Left ventricle myocardium inferior (tissue), 1 donor: Measurements from ENCODE around the gene ANKS1B. TPM values are rescaled to one million over a fixed set of nuclear protein-coding genes. Genes with fewer than 3 reads are reported as not detected.
"Not testable (repeated sequence)": the region's sequence is repeated elsewhere in the genome, so short reads cannot be mapped to it uniquely, and the experiment has no call there.

Source experiments
- DNase-seq: peaks from one replicate; pipeline ENCODE4 v3.0.0-alpha.2; 2020
- H3K27ac ChIP-seq: fragments of 200-600 bp; replicated peaks from 2 replicates; pipeline ENCODE4 v1.8.0; 2021
- H3K27me3 ChIP-seq: fragments of 200-600 bp; 2 replicates; pipeline ENCODE4 v1.8.0; 2021; ENCODE audit warnings: low read depth
- H3K36me3 ChIP-seq: fragments of 200-600 bp; 2 replicates; pipeline ENCODE4 v1.8.0; 2021
- H3K4me1 ChIP-seq: fragments of 200-600 bp; 2 replicates; pipeline ENCODE4 v1.8.0; 2021
- H3K4me3 ChIP-seq: fragments of 200-600 bp; 2 replicates; pipeline ENCODE4 v1.8.0; 2021; ENCODE audit warnings: mild to moderate bottlenecking, moderate library complexity
- H3K9me3 ChIP-seq: fragments of 200-600 bp; replicated peaks from 2 replicates; pipeline ENCODE4 v1.8.0; 2021
- intact Hi-C: fragments of 100-400 bp; cut with micrococcal nuclease; formaldehyde crosslinking; loops from one replicate; pipeline ENCODE4 v1.11.0; 2022
- total RNA-seq: library from RNA; stranded (reverse); fragmentation: NEBNext Ultra II Directional; extraction: Animal tissue kit (Norgen Biotek cat#: 25700); gene quantifications from one replicate; pipeline ENCODE4 v1.2.1, GENCODE V29; 2021
- TF ChIP-seq, protein P1 (sequence below): fragments of 200-600 bp; IDR thresholded peaks from 2 replicates; pipeline ENCODE4 v1.8.0; 2021; ENCODE audit warnings: antibody characterized with exemption, mild to moderate bottlenecking, borderline replicate concordance
- donor health status: DM: no; HTN: yes; CAD: no; lungs with severe emphysema.

The ANKS1B gene
- total RNA-seq, 1 donor from 2014 or later, result 1.6 TPM

DNA sequence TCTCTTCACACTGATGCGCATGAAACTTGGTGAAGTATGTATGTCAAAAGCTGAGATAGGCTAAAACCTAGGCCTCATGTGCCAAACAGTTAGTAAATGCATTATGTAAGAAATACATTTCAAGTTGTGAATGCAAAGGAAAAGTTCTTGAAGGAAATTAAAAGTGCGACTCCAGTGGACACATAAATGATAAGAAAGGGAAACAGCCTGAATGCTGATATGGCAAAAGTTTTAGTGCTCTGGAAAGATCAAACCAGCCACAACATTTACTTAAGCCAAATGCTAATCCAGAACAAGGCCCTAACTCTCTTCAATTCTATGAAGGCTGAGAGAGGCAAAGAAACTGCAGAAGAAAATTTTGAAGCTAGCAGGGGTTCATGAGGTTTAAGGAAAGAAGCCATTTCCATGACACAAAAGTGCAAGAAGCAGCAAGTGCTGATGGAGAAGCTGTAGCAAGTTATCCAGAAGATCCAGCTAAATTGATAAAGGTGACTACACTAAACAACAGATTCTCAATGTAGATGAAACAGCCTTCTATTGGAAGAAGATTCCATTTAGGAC is 262.9 kb downstream of the ANKS1B start:
- no peak for DNase-seq
- H3K27ac ChIP-seq, result no peak overlapping the region
- H3K27me3 ChIP-seq, result no peaks in the 10 kb centered on the region
- TF ChIP-seq, protein P1, sequence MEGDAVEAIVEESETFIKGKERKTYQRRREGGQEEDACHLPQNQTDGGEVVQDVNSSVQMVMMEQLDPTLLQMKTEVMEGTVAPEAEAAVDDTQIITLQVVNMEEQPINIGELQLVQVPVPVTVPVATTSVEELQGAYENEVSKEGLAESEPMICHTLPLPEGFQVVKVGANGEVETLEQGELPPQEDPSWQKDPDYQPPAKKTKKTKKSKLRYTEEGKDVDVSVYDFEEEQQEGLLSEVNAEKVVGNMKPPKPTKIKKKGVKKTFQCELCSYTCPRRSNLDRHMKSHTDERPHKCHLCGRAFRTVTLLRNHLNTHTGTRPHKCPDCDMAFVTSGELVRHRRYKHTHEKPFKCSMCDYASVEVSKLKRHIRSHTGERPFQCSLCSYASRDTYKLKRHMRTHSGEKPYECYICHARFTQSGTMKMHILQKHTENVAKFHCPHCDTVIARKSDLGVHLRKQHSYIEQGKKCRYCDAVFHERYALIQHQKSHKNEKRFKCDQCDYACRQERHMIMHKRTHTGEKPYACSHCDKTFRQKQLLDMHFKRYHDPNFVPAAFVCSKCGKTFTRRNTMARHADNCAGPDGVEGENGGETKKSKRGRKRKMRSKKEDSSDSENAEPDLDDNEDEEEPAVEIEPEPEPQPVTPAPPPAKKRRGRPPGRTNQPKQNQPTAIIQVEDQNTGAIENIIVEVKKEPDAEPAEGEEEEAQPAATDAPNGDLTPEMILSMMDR, result no peak
- H3K9me3 ChIP-seq, result peaks cover 11% of the 10 kb centered on the region
- H3K36me3 ChIP-seq, result no peaks in the 10 kb centered on the region
- H3K4me3 ChIP-seq, result no peak overlapping the region
- no peaks in the 10 kb centered on the region for H3K4me1 ChIP-seq
- intact Hi-C loops, result no loop called here

DNA sequence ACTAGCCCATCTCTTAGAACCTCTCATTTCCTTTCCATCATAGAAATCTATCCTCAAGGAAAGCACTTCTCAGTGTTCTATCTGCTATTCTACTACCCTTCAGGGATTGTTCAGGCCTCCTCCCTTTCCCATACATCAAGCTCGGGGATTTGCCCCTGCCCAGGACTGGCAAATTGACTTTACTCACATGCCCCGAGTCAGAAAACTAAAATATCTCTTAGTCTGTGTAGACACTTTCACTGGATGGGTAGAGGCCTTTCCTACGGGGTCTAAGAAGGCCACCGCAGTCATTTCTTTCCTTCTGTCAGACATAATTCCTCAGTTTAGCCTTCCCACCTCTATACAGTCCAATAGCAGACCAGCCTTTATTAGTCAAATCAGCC is 264.7 kb downstream of the ANKS1B start:
- H3K36me3 ChIP-seq, H3K27me3 ChIP-seq, H3K4me3 ChIP-seq, H3K4me1 ChIP-seq, DNase-seq, intact Hi-C loops, H3K27ac ChIP-seq, H3K9me3 ChIP-seq: not testable (repeated sequence)

DNA sequence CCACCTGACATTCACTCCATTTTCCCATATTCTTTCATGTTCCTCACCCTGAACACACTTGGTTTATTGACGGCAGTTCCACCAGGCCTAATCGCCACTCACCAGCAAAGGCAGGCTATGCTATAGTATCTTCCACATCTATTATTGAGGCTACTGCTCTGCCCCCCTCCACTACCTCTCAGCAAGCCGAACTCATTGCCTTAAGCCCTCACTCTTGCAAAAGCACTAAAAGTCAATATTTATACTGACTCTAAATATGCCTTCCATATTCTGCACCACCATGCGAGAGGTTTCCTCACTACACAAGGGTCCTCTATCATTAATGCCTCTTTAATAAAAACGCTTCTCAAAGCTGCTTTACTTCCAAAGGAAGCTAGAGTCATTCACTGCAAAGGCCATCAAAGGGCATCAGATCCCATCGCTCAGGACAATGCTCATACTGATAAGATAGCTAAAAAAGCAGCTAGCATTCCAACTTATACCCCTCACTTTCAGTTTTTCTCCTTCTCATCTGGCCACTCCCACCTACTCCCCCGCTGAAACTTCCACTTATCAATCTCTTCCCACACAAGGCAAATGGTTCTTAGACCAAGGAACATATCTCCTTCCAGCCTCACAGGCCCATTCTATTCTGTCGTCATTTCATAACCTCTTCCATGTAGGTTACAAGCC is 265.2 kb downstream of the ANKS1B start:
- H3K4me3 ChIP-seq, intact Hi-C loops, H3K27me3 ChIP-seq, H3K36me3 ChIP-seq, H3K4me1 ChIP-seq, H3K27ac ChIP-seq, DNase-seq: not testable (repeated sequence)
- H3K9me3 ChIP-seq, result peaks cover 15% of the 10 kb centered on the region

DNA sequence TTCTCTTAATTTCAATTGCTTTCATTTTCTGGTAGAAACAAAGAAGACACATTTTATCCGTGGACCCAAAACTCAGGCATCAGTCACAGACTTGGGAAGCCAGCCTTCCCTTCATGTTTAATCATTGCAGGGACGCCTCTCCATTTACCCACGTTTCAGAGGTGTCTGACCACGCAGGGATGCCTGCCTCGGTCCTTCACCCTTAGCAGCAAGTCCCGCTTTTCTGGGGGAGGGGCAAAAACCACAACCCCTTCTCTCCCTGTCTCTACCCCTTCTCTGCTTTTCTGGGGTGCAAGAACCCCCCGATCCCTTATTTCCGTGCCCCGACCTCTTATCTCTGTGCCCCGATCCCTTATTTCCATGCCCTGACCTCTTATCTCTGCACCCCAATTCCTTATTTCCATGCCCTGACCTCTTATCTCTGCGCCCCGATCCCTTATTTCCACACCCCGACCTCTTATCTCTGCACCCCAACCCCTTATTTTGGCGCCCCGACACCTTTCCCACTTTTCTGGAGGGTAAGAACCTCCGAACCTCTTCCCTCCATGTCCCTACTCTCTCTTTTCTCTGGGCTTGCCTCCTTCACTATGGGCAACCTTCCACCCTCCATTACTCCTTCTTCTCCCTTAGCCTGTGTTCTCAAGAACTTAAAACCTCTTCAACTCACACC is 268.8 kb downstream of the ANKS1B start:
- H3K4me1 ChIP-seq, H3K4me3 ChIP-seq, H3K27me3 ChIP-seq, intact Hi-C loops, H3K36me3 ChIP-seq, H3K27ac ChIP-seq, DNase-seq: not testable (repeated sequence)
- peaks cover 35% of the 10 kb centered on the region for H3K9me3 ChIP-seq

DNA sequence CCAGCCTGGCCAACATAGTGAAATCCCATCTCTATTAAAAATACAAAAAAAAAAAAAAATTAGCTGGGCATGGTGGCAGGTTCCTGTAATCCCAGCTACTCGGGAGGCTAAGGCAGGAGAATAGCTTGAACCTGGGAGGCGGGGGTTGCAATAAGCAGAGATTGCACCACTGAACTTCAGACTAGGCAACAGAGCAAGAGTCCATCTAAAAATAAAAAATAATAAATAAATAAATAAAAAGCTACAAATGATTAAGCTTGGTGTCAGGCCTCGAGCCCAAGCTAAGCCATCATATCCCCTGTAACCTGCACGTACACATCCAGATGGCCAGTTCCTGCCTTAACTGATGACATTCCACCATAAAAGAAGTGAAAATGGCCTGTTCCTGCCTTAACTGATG is 269.8 kb downstream of the ANKS1B start:
- H3K4me3 ChIP-seq, intact Hi-C loops: not testable (repeated sequence)
- peaks cover 35% of the 10 kb centered on the region for H3K9me3 ChIP-seq

DNA sequence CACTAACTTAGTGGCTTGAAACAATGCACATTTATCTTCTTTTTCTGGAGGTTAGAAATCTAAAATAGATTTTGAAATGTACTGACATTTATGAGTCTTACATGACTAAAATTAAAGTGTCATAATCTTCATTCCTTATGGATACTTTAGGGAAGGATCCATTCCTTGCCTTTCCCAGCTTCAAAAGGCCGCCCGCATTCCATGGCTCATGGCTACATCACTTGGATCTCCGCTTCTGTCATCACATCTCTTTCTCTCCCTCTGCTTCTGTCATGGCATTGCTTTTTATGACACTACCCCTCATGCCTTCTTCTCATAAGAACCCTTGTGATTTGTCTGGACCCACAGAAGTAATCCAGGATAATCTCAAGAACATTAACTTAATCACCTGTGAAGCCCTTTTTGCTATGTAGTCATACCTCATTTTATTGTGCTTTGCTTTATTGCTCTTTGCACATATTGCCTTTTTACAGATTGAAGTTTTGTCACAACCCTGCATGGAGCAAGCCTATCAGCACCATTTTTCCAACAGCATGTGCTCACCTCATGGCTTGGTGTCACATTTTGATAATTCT is 270.7 kb downstream of the ANKS1B start:
- Histone ChIP-seq H3K4me1 (no peaks in the 10 kb centered on the region), H3K36me3 (no peaks in the 10 kb centered on the region), H3K4me3 (no peak overlapping the region), H3K27me3 (no peaks in the 10 kb centered on the region), H3K27ac (no peak overlapping the region), H3K9me3 (peaks cover 35% of the 10 kb centered on the region)
- intact Hi-C loops, result no loop called here
- DNase-seq, result no peak
- TF ChIP-seq, protein P1, result no peak

More for the DNA sequence above, 269.8 kb downstream of the ANKS1B start:
- not testable (repeated sequence) for H3K36me3 ChIP-seq, H3K27me3 ChIP-seq, H3K27ac ChIP-seq, H3K4me1 ChIP-seq, DNase-seq

DNA sequence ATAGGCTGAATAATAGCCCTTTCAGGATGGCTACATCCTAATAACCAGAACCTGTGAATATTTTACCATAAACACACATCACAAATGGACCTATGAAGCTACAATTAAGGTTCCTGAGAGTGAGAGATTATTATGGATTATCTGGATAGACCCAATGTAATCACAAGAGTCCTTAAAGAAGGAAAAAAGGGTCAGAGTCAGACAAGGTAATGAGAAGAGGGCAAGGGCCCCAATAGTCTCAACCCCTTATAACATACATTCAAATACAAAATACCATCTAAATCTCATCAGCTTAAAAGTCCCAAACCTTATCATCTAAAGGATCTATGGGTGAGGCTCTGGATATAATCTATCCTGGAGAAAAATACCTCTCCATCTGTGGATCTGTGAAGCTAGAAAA is 272.5 kb downstream of the ANKS1B start:
- Histone ChIP-seq H3K27me3 (no peaks in the 10 kb centered on the region), H3K4me1 (no peaks in the 10 kb centered on the region), H3K36me3 (no peaks in the 10 kb centered on the region), H3K9me3 (peaks cover 35% of the 10 kb centered on the region), H3K4me3 (no peak overlapping the region), H3K27ac (no peak overlapping the region)
- no peak for DNase-seq
- TF ChIP-seq, protein P1, result no peak
- intact Hi-C loops, result no loop called here
